ENCODE data around the gene C12orf57.

- no peak for TF ChIP-seq CBX3 (IDR thresholded peaks at IDR 0.05; ENCODE audit: borderline replicate concordance in 1 of 2, low read length in 2 of 2)
- no peak for TF ChIP-seq TCF7 (IDR thresholded peaks at IDR 0.05; ENCODE audit: borderline replicate concordance)
- TF ChIP-seq FOXK1 (CRISPR knock-in tag; IDR thresholded peaks at IDR 0.05; ENCODE audit: borderline replicate concordance), result no peak
- TF ChIP-seq KDM4B (IDR thresholded peaks at IDR 0.05; ENCODE audit: borderline replicate concordance in 2 of 2, low read depth in 1 of 2), result no peak
- no peak for TF ChIP-seq CTCF (IDR thresholded peaks at IDR 0.05 in 2 of 3, conservative IDR thresholded peaks at IDR 0.05 in 1 of 3; ENCODE audit: insufficient read depth in 2 of 3, low read depth in 1 of 3, low read length in 3 of 3)
- TF ChIP-seq PURB (CRISPR knock-in tag; IDR thresholded peaks at IDR 0.05; ENCODE audit: low read depth), result no peak
- no peak for TF ChIP-seq ZEB2 (IDR thresholded peaks at IDR 0.05)
- no peak for TF ChIP-seq MAX (CRISPR knock-in tag; IDR thresholded peaks at IDR 0.05)
Observed at GRCh38 chr12:6925540-6926279, 18.1 kb upstream of the C12orf57 start.
